ENCODE measurements around the gene PLXNA4.

PLXNA4 gene

GRCh38 chr7:132280335-132280734 lies 295.9 kb downstream of the PLXNA4 start:
- TF ChIP-seq, protein P1, sequence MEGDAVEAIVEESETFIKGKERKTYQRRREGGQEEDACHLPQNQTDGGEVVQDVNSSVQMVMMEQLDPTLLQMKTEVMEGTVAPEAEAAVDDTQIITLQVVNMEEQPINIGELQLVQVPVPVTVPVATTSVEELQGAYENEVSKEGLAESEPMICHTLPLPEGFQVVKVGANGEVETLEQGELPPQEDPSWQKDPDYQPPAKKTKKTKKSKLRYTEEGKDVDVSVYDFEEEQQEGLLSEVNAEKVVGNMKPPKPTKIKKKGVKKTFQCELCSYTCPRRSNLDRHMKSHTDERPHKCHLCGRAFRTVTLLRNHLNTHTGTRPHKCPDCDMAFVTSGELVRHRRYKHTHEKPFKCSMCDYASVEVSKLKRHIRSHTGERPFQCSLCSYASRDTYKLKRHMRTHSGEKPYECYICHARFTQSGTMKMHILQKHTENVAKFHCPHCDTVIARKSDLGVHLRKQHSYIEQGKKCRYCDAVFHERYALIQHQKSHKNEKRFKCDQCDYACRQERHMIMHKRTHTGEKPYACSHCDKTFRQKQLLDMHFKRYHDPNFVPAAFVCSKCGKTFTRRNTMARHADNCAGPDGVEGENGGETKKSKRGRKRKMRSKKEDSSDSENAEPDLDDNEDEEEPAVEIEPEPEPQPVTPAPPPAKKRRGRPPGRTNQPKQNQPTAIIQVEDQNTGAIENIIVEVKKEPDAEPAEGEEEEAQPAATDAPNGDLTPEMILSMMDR (IDR thresholded peaks at IDR 0.05): no peak

DNA sequence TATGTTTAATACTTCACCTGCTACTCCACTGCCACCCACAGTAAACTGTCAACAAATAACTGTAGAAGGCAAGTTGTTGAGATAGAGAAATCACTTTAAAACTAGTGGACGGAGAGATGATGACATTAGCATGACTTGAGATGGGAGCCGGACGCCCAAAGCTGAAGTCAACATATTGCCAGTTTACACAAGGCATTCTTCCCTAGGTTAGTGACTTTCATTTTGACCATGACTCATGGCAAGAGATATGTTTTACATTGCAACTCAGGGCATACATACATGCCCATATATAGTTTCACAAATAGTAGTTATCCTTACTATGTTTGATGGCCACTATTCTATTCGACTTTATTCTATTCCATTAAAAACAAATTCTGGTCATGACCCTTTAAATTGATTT lies 296.6 kb downstream of the PLXNA4 start:
- TF ChIP-seq, protein P1 (IDR thresholded peaks at IDR 0.05): no peak

GRCh38 chr7:132276976-132277725 lies 299.1 kb downstream of the PLXNA4 start:
- TF ChIP-seq, protein P1 (IDR thresholded peaks at IDR 0.05): no peak

DNA sequence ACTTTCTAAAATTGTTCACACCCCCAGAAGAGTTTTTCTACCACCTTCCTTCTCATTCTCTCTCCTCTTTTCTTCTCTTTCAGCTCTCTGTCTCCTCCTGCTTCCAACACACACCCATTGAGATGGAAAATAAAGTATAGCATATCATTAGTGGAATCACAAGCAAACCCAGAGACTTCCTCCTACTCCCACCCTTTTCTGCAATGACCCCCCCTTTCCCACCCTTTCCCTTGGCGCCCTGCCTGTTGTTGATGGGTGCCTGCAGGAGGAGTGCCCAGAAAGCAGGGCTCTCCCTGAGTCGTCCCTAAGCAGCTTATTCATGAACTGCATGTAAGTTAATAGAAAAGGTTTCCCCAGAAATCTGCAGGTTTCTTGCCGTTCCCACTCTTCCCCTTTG lies 300.0 kb downstream of the PLXNA4 start:
- TF ChIP-seq, protein P1 (IDR thresholded peaks at IDR 0.05): no peak

DNA sequence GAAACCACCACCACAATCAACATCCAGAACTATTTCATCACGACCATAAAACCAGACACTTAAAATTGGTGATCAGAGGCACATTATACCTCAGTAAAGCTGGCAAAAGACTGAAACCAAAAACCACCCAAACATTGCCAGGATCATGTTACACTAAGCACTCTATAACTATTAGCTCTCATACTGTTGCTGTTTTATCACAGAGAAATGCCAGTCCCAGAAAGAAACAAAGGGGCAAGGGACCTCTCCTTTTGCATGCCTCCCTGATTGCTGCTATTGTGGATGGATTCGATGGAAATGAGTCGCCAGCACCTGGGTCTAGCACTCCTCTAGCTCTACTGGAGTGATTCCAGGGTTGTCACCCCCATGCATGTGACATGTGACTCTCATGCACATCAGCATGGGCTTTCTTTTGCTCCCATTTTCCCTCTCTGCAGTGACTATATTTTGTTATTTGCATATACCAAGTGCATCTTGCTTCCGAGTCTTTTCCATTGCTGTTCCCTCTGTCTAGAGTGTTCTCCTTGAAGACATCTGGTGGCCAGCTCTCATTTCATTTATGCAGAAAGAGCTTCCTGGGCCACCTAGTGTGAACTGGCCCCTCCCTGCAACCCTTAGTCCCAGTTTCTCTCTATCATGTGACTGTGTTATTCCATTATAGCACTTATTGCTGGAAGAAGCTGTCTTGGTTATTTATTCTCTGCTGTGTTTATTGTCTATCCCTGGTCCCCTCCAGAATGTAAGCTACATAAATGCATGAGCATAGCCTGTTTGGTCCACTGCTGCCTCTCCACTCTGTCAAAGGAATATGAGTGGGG lies 300.6 kb downstream of the PLXNA4 start:
- TF ChIP-seq, protein P1 (IDR thresholded peaks at IDR 0.05): no peak

GRCh38 chr7:132272763-132273371 lies 303.4 kb downstream of the PLXNA4 start:
- TF ChIP-seq, protein P1 (IDR thresholded peaks at IDR 0.05): no peak

GRCh38 chr7:132270517-132270916 lies 305.8 kb downstream of the PLXNA4 start:
- TF ChIP-seq, protein P1 (IDR thresholded peaks at IDR 0.05): no peak

All from LNCAP (cell line).